SK-N-DZ (cell line): ENCODE results near the gene CEP83.
"Not testable (repeated sequence)": the region's sequence is repeated elsewhere in the genome, so short reads cannot be mapped to it uniquely, and the experiment has no call there.

Experiments
- DNase-seq: peaks from one replicate; pipeline ENCODE4 v3.0.0-alpha.2; 2015; ENCODE audit warnings: low spot score

CEP83 gene

GRCh38 chr12:94434171-94434570 is 25.5 kb downstream of the CEP83 start:
- DNase-seq = no peak

GRCh38 chr12:94433744-94434143 is 25.9 kb downstream of the CEP83 start:
- DNase-seq = no peak

- DNase-seq = no peak
These were observed 29.4 kb downstream of the CEP83 start for GRCh38 chr12:94430304-94430703.

GRCh38 chr12:94429633-94430032 is 30.0 kb downstream of the CEP83 start:
- no peak for DNase-seq

GRCh38 chr12:94429191-94429590 is 30.5 kb downstream of the CEP83 start:
- DNase-seq = no peak

GRCh38 chr12:94427501-94428381 is 31.9 kb downstream of the CEP83 start:
- DNase-seq = no peak

- DNase-seq = no peak
These were observed 33.6 kb downstream of the CEP83 start for GRCh38 chr12:94426049-94426448.

GRCh38 chr12:94424830-94425229 is 34.8 kb downstream of the CEP83 start:
- DNase-seq = not testable (repeated sequence)

- no peak for DNase-seq
These were observed 37.6 kb downstream of the CEP83 start for GRCh38 chr12:94421868-94422740.

- no peak for DNase-seq
These were observed 41.1 kb downstream of the CEP83 start for GRCh38 chr12:94418517-94418916.

- no peak for DNase-seq
These were observed 43.1 kb downstream of the CEP83 start for GRCh38 chr12:94416613-94417012.

- no peak for DNase-seq
These were observed 44.6 kb downstream of the CEP83 start for GRCh38 chr12:94415066-94415465.

GRCh38 chr12:94405413-94406116 is 54.1 kb downstream of the CEP83 start:
- DNase-seq = no peak

GRCh38 chr12:94404854-94405253 is 54.8 kb downstream of the CEP83 start:
- DNase-seq = no peak

GRCh38 chr12:94401326-94401725 is 58.3 kb downstream of the CEP83 start:
- no peak for DNase-seq

GRCh38 chr12:94398685-94399084 is 61.0 kb downstream of the CEP83 start:
- not testable (repeated sequence) for DNase-seq

- no peak for DNase-seq
These were observed 62.3 kb downstream of the CEP83 start for GRCh38 chr12:94397401-94397800.

- DNase-seq = not testable (repeated sequence)
These were observed 63.7 kb downstream of the CEP83 start for GRCh38 chr12:94396014-94396413.

GRCh38 chr12:94390130-94390485 is 69.6 kb downstream of the CEP83 start:
- DNase-seq = no peak

- DNase-seq = not testable (repeated sequence)
These were observed 70.1 kb downstream of the CEP83 start for GRCh38 chr12:94389482-94390129.

GRCh38 chr12:94386422-94386821 is 73.2 kb downstream of the CEP83 start:
- DNase-seq = no peak
